DMS 273 (cell line): Measurements from ENCODE around the gene OTX2.

Experiments used
- DNase-seq: peaks from one replicate; lab custom pipeline; 2025; ENCODE audit not compliant: unreplicated experiment; lab: John Stamatoyannopoulos, UW

Gene OTX2

GRCh38 chr14:56810147-56810719 is at the start of gene OTX2:
TSS of gene OTX2 (minus strand) at chr14:56810479. CDS start at chr14:56805456, 5,023 bp downstream.
- DNase-seq, result no peak

- DNase-seq, result no peak
These were observed 48.1 kb upstream of the OTX2 start for GRCh38 chr14:56858422-56858821.

- no peak for DNase-seq
These were observed 46.9 kb upstream of the OTX2 start for GRCh38 chr14:56857216-56857615.

DNA sequence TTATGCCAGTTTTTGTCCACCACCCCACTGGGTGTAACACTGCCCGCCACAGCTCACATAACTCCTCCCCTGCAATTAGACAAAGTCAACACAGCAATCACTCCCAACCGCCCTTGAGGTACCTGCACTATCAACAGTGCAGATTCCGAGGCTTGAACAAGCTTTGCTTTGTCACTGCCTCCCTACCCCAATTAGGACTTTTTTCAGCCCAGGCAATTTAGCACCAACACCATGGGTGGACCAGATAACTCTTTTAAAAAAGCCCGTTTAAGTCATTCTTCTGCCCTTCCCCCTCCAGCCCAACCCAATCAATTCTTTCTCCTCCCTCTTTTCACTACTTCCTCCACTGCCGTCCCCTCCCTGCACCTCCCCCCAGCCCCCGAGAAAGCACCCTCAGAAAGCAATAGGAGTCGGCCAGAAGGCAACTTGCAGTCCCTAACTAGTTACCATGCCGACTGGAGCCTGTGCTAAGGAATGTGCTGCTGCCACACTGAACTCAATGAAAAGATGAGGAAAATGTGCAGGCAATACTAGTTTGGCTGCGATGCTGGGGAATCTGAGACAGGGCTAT is 45.7 kb upstream of the OTX2 start:
- no peak for DNase-seq

DNA sequence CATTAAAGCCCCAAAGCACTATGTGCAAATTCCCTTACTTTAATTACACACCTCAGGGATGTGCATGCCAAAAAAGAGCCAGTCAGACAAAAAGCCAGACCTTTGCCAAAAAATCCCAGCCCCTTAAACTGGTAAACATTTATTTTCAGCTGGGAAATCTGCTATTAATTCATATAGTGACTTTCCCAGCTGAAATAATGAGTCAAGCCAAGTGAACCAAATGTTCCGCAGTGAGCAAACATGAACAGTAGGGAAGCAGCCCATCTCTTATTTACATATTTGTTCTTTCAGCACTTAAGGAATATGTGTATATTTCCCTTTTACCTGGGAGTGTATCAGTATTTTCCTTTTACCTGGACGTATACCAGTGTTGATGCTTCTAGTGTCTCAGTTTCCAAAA is 44.0 kb upstream of the OTX2 start:
- no peak for DNase-seq

DNA sequence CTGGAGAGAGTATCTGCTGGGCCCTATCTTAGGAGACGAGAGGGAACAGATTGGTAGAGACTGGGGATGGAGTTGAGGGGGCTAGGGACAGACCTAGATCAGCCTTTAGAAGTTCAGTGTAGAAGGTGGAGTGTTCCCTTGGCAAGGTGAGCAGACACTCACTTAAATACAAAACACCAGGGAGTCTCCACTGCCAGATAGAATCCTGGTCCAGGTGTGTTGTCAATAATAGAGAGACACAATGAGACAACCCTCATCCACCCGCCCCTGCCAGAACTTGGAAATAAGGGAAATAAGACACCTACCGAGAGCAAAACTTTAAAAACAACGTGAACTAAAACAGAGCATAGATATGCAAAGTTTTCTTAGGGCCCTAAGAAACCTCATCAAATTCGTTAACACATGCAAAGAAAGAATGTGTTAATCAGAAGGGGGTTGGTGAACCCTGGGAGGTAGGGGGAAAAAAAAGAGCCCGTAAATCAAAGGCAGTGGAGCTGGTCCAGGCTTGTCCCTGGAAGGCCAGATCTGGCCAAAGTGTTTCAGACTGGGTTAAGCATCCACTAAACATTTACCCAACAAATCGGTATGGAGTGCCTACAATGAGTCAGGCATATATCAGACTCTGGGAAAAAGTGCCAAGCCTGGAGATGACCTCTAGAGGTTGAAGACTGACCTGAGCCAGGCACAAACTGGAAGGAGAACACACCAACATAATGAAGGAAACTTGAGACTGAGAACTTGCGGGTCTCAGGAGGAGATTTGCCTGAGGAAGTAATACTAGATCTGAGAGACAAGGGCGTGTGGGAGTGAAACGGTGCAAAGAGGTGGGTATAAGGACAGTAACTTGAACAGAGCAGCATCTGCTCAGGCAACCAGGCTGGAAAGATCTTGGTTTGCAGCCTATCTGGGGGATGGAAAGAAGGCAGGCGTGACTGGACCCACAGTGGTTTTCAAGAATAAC is 37.0 kb upstream of the OTX2 start:
- no peak for DNase-seq

DNA sequence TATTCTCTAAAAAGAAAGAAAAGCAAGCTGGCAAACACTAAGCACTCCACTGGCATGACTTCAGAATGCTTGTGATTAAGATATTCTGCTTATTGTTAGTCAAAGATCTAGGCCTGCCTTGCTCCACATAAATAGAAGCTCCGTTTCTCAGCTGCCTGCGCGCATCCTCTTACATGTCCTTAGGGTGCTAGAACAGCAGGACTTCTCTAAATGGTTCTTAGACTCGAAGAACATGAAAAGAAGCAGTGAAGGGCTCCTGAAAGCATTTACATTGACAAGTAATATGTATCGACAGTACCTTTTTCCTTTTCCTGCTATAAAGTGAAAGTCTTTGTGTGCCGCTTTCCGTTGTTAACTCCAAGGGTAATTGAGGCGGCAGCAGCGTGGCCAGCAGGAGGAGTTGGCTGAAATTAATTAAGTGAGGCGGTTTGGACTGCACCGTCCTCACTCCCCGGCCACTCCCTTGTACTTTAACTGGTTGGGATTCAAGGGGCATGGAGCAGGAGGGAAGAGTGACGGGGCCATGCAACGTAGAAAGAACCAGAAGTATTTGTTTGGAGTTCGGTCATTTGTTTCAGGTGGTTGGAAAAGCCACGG is 34.2 kb upstream of the OTX2 start:
- no peak for DNase-seq

GRCh38 chr14:56841611-56842010 is 31.3 kb upstream of the OTX2 start:
- DNase-seq, result no peak

DNA sequence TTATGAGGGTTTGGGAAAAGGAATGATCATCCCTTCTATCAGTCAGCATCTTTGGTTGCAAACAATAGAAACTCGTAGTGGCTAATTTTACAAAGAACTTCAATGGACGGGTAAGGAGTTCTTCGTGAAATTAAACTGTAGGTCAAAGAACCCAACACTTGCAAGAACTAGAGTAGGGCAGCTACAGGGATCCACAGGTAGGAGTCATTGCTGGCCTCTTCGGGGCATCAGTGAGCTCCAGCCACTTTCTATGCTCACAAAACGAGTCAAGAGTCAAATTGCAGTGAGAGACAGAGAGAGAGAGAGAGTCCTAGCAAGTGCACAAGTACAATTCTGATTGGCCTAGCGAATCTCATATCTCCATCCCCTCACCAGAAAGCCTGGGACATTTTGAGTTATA is 29.9 kb upstream of the OTX2 start:
- no peak for DNase-seq

DNA sequence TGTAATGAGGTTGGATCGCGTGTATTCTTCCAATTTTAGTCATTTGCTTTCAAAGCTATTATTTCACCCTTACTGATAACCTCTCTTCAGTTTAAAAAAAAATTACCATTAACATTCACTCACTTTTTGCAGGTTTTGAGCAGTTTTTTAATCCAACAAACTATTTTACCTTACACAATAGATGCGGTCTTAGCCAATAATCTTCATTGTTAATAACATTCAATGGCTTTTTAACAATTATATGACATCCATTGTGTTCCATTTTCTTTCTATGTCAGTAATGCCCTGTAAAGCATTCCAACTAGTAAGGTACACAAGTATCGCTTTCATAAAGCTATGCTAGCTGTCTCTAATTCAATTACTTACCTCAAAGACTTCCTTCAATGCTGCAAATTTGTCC is 18.9 kb upstream of the OTX2 start:
- DNase-seq, result no peak

DNA sequence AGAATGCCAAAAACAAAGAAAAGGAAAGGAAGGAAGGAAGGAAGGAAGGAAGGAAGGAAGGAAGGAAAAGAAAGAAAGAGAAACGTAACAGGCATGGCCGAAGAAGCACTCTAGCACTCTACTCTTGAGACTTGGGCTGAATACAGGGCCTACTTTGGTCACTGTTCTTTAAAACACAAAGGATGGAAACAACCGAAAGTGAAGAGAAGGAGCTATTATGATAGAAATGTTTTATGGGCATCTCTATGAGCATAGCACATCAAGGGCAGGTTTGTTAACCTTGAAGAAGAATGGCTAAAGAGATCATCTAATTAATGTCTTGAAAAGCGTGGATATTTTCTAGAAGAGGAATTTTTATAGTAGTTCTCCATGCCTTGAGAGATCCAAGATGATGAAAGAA is 15.9 kb upstream of the OTX2 start:
- DNase-seq, result no peak

DNA sequence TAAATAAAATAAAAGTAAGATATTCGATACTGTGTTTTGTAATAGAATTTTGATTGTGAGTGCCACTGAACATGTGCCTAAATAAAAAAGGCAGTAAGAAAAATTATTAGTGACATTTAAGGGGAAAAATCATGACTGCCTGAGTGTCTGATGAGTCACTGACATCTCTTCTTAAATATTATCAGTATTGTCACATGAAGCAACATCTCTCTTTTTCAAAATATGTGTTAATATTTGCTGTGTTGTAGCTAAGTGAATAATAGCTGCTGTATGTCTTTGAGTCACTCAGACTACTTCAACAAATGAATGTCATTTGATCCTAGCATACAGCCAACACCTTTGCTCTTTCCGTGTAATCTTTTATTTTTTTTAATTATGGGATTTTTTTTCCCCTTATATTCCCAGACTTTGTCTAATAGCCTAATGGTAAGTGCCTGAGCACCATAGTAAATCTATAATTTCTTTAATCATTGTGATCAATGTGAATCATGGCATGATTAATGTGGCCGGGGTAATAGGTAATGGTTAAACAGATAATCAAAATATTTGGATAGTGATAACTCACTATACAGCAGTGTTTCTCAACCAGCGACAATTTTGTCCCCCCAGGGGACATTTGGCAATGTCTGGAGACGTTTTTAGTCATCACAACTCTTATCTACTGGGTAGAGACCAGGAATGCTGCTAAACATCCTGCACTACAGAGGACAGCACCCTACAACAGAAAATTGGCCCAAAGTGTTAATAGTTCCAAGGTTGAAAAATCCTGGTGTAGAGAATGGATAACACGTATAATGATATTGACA is 11.7 kb upstream of the OTX2 start:
- no peak for DNase-seq

- DNase-seq, result peak; percentile 59
These were observed 10.9 kb upstream of the OTX2 start for GRCh38 chr14:56821177-56821576.

DNA sequence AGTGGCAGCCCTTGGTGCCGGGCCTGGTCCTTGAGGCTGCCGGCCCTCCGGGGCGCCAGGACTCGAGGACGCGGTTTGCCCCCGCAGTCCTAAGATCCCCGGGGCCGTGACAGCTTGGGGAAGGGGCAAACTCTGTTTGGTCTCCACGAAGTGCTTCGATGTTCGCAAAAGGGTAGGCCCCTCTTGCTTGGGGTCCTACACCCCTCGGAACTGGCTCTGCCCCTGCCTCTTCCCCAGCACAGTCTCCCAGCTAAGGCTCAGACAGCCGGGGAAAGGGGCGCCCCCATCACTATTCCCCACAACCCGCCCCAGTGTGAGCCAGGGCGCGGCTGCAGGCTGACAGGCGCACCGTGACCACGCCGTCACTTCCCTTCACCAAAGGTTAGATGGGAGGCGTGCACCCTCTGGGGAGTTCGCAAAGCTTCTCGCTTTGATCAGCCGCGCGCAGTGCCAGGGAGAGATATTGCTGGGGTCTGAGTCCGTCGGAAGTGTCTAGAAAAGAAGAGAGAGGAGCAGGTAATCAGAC is 7.2 kb upstream of the OTX2 start:
- DNase-seq, result no peak

- peak; percentile 31 for DNase-seq
These were observed 6.5 kb upstream of the OTX2 start for GRCh38 chr14:56816574-56817391.

DNA sequence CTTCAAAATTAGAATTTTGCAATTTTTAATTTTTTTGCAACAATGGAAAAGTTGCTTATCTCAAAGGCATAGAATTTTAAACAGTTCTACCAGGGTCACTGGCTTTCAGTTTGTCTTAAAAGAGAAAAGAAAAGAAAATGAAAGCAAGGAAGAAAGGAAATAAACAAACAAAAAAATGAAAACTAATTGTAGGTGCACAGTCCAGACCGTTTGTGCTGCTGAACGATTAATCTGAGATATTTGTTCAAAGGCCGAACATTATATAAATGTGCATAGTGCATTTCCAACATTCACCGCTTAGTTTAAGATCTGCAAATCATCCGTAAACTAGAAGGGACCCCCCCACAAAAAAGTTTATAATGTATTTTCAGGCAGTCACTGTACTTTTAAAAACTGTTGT is 5.5 kb upstream of the OTX2 start:
- DNase-seq, result no peak

GRCh38 chr14:56814969-56815700 is 4.9 kb upstream of the OTX2 start:
- DNase-seq, result no peak

GRCh38 chr14:56814519-56814959 is 4.3 kb upstream of the OTX2 start:
- DNase-seq, result no peak

- no peak for DNase-seq
These were observed 2.9 kb upstream of the OTX2 start for GRCh38 chr14:56813143-56813551.
